Neural cell (in vitro differentiated cells): Measurements from ENCODE around the gene OGFOD2. TPM values are rescaled to one million over a fixed set of nuclear protein-coding genes. Genes with fewer than 3 reads are reported as not detected.

Experiments used
- H2AFZ ChIP-seq: fragments of 200-600, 300-800 bp; sonication (generic), shearing (Covaris generic); 2 replicates; pipeline ENCODE4 v1.6.0; 2014; ENCODE audit warnings: low read depth, mild to moderate bottlenecking, antibody characterized with exemption, low read length, moderate library complexity
- H3F3A ChIP-seq: fragments of 200-600 bp; shearing (Covaris generic); 2 replicates; pipeline ENCODE4 v1.6.1; 2016; ENCODE audit warnings: mild to moderate bottlenecking, moderate library complexity, mixed read lengths, antibody characterized with exemption, low read length; ENCODE audit not compliant: insufficient read depth, poor library complexity, severe bottlenecking
- H3K27ac ChIP-seq: fragments of 200-600, 300-800 bp; sonication (generic), shearing (Covaris generic); 2 replicates; pipeline ENCODE4 v1.5.1; 2014; ENCODE audit warnings: mild to moderate bottlenecking, low read length, moderate library complexity
- H3K27me3 ChIP-seq: fragments of 300-800, 200-600 bp; sonication (generic), shearing (Covaris generic); 2 replicates; pipeline ENCODE4 v1.6.0; 2014; ENCODE audit warnings: mild to moderate bottlenecking, low read depth, low read length, moderate library complexity; ENCODE audit not compliant: insufficient read depth
- H3K36me3 ChIP-seq: fragments of 300-800, 200-600 bp; sonication (generic), shearing (Covaris generic); 2 replicates; pipeline ENCODE4 v1.5.1; 2014; ENCODE audit warnings: mild to moderate bottlenecking, antibody characterized with exemption, low read length, moderate library complexity; ENCODE audit not compliant: insufficient read depth
- H3K4me2 ChIP-seq: fragments of 300-800, 200-600 bp; sonication (generic), shearing (Covaris generic); 2 replicates; pipeline ENCODE4 v1.6.0; 2014; ENCODE audit warnings: mild to moderate bottlenecking, low read length
- H3K4me3 ChIP-seq: fragments of 300-800, 200-600 bp; sonication (generic), shearing (Covaris generic); 2 replicates; pipeline ENCODE4 v1.5.1; 2014; ENCODE audit warnings: mild to moderate bottlenecking, low read length, moderate library complexity
- H3K79me2 ChIP-seq: fragments of 200-600 bp; shearing (Covaris generic); replicated peaks from 2 replicates; pipeline ENCODE4 v1.6.0; 2014; ENCODE audit warnings: mild to moderate bottlenecking, low read length, moderate library complexity; ENCODE audit not compliant: insufficient read depth
- H3K9ac ChIP-seq: fragments of 300-800, 200-600 bp; sonication (generic), shearing (Covaris generic); 2 replicates; pipeline ENCODE4 v1.6.1; 2016; ENCODE audit warnings: mild to moderate bottlenecking, low read length, mixed read lengths
- H3K9me2 ChIP-seq: fragments of 200-600 bp; shearing (Covaris generic); 2 replicates; pipeline ENCODE4 v1.6.1; 2016; ENCODE audit warnings: mild to moderate bottlenecking, low read length, mixed read lengths; ENCODE audit not compliant: insufficient read depth
- H3K9me3 ChIP-seq: fragments of 200-600, 300-800 bp; sonication (generic), shearing (Covaris generic); 2 replicates; pipeline ENCODE4 v1.6.1; 2016; ENCODE audit warnings: mild to moderate bottlenecking, mixed run types, low read length, moderate library complexity, mixed read lengths
- H4K20me1 ChIP-seq: fragments of 200-600 bp; shearing (Covaris generic); 2 replicates; pipeline ENCODE4 v1.6.1; 2016; ENCODE audit warnings: mild to moderate bottlenecking, mixed run types; ENCODE audit not compliant: insufficient read depth
- EP300 ChIP-seq: fragments of 450-650 bp; conservative IDR thresholded peaks from 2 replicates; pipeline ENCODE4 v1.6.1; 2014; ENCODE audit warnings: antibody characterized with exemption, mild to moderate bottlenecking, moderate library complexity; ENCODE audit not compliant: poor library complexity, severe bottlenecking
- EZH2 ChIP-seq: fragments of 200-600, 300-800 bp; shearing (Covaris generic), sonication (generic); IDR thresholded peaks from 2 replicates; pipeline ENCODE4 v1.6.1; 2014; ENCODE audit warnings: antibody characterized with exemption, low read length, borderline replicate concordance, mild to moderate bottlenecking; ENCODE audit not compliant: insufficient read depth, poor library complexity, severe bottlenecking
- MXI1 ChIP-seq: fragments of 450-650 bp; conservative IDR thresholded peaks from 2 replicates; pipeline ENCODE4 v1.6.1; 2014; ENCODE audit warnings: antibody characterized with exemption, mild to moderate bottlenecking; ENCODE audit not compliant: poor library complexity, severe bottlenecking
- POLR2AphosphoS5 ChIP-seq: IDR thresholded peaks from 2 replicates; pipeline ENCODE4 v1.6.1; 2012
- RAD21 ChIP-seq: fragments of 450-650 bp; conservative IDR thresholded peaks from 2 replicates; pipeline ENCODE4 v1.6.1; 2014; ENCODE audit warnings: antibody characterized with exemption, mild to moderate bottlenecking, moderate library complexity
- SMC3 ChIP-seq: fragments of 450-650 bp; conservative IDR thresholded peaks from 2 replicates; pipeline ENCODE4 v1.6.1; 2014; ENCODE audit warnings: antibody characterized with exemption, mild to moderate bottlenecking, moderate library complexity; ENCODE audit not compliant: poor library complexity
- TAF1 ChIP-seq: IDR thresholded peaks from 2 replicates; pipeline ENCODE4 v1.6.1; 2012; ENCODE audit warnings: low read depth
- polyA plus RNA-seq: library from polyadenylated mRNA; depleted of rRNA; stranded (reverse); fragments of >200 nt; gene quantifications from 2 replicates; pipeline ENCODE4 v1.2.3, GENCODE V29; 2014
- TF ChIP-seq, protein P1 (sequence below): IDR thresholded peaks from 2 replicates; pipeline ENCODE4 v1.6.1; 2012; ENCODE audit warnings: borderline replicate concordance
- TF ChIP-seq, protein P2 (sequence below): fragments of 450-650 bp; IDR thresholded peaks from 2 replicates; pipeline ENCODE4 v1.5.1; 2014; ENCODE audit warnings: antibody characterized with exemption, mild to moderate bottlenecking, moderate library complexity; ENCODE audit not compliant: poor library complexity, severe bottlenecking

The OGFOD2 gene
- polyA plus RNA-seq, 1 donor from 2014 or later: 27.8 TPM

DNA sequence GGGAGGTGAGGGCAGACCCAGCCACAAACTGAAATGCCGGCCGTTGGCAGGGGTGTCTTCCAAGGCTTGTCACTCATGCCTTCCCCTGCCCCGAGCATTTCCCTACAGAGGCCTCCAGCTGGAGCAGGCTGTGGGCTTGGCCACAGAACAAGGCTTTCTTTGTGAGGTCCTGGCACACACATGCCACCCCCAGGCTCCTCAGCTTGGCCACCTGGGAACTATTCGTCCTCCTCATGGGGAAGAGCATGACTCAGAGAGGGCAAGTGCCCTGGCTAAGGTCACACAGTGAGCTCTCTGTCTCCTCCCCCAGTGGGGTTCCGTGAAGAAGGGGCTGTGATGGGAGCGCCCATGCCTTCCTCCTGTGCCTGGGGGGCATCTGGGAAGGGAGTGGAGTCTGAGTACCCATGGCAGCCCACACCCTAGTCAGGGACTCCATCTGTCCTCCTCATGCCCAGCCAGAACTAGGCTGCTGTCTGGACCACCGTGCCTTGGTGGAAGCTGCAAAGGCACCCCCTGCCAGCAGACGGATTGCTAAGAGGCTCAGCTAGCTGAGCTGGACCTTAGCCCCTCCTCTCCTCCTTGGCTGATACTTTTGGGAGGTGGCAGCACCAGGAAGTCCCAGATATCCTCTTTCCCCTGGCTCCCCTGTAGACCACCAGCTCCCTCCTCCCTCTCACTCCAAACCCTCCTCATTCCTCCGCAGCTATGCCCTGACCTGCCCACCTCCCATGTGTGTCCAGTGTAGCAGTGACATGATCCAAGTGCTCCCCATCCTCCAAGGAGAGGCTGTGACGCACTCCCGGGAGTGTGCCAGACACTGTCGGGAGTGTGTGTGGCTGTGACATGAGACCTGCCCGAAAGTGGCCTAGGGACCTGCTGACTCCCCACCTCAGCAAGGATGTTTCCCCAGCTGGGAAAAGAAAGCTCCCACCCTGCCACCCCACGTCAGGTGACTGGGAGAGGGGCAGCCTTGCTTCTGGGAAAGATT, 30.1 kb upstream of the OGFOD2 start:
- H3K9me3 ChIP-seq: no peaks in the 10 kb centered on the region
- no peaks in the 10 kb centered on the region for H4K20me1 ChIP-seq
- no peaks in the 10 kb centered on the region for H3K36me3 ChIP-seq
- no peaks in the 10 kb centered on the region for H3K79me2 ChIP-seq
- TF ChIP-seq RAD21 (no peak), EP300 (no peak), EZH2 (no peak), SMC3 (no peak), POLR2AphosphoS5 (no peak)
- TF ChIP-seq, protein P1, sequence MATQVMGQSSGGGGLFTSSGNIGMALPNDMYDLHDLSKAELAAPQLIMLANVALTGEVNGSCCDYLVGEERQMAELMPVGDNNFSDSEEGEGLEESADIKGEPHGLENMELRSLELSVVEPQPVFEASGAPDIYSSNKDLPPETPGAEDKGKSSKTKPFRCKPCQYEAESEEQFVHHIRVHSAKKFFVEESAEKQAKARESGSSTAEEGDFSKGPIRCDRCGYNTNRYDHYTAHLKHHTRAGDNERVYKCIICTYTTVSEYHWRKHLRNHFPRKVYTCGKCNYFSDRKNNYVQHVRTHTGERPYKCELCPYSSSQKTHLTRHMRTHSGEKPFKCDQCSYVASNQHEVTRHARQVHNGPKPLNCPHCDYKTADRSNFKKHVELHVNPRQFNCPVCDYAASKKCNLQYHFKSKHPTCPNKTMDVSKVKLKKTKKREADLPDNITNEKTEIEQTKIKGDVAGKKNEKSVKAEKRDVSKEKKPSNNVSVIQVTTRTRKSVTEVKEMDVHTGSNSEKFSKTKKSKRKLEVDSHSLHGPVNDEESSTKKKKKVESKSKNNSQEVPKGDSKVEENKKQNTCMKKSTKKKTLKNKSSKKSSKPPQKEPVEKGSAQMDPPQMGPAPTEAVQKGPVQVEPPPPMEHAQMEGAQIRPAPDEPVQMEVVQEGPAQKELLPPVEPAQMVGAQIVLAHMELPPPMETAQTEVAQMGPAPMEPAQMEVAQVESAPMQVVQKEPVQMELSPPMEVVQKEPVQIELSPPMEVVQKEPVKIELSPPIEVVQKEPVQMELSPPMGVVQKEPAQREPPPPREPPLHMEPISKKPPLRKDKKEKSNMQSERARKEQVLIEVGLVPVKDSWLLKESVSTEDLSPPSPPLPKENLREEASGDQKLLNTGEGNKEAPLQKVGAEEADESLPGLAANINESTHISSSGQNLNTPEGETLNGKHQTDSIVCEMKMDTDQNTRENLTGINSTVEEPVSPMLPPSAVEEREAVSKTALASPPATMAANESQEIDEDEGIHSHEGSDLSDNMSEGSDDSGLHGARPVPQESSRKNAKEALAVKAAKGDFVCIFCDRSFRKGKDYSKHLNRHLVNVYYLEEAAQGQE: no peak
- TF ChIP-seq, protein P2, sequence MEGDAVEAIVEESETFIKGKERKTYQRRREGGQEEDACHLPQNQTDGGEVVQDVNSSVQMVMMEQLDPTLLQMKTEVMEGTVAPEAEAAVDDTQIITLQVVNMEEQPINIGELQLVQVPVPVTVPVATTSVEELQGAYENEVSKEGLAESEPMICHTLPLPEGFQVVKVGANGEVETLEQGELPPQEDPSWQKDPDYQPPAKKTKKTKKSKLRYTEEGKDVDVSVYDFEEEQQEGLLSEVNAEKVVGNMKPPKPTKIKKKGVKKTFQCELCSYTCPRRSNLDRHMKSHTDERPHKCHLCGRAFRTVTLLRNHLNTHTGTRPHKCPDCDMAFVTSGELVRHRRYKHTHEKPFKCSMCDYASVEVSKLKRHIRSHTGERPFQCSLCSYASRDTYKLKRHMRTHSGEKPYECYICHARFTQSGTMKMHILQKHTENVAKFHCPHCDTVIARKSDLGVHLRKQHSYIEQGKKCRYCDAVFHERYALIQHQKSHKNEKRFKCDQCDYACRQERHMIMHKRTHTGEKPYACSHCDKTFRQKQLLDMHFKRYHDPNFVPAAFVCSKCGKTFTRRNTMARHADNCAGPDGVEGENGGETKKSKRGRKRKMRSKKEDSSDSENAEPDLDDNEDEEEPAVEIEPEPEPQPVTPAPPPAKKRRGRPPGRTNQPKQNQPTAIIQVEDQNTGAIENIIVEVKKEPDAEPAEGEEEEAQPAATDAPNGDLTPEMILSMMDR: no peak
- H3K4me2 ChIP-seq: no peak overlapping the region
- H3K27me3 ChIP-seq: no peaks in the 10 kb centered on the region
- H3K27ac ChIP-seq: no peak overlapping the region
- no peak overlapping the region for H3K9ac ChIP-seq
- no peak overlapping the region for H2AFZ ChIP-seq
- H3K4me3 ChIP-seq: no peak overlapping the region
- no peaks in the 10 kb centered on the region for H3K9me2 ChIP-seq
- no peaks in the 10 kb centered on the region for H3F3A ChIP-seq

DNA sequence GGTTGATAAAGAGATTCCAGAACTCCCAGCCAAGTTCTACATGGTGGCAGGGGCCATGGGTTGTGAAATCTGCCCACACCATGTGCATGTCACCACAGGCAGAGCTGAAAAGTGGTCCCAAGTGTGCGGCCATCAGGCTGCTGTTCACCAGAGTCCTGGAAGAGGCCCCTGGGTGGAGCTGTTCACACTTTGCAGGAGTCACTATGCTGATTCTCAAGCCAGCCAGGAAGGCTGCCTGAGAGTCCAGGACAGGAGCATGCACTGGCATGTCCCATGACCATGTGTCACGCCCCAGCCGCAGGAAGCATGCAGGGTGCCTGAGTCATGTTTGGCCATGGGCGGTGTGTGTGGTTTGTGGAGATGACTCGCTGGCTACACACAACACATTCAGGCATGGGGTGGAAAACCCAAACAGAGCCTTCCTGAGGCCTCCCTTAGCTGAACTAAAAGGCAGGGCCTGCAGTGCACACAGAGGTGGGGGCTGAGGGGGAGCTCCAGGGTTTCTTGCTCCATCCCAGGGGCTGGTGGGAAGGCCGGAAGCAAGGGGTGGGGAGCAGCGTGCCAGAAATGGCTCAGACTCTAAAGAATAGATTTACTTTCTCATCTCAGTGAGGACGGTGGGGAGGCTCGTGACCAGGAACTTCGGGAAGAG, 28.2 kb upstream of the OGFOD2 start:
- no peaks in the 10 kb centered on the region for H3K9me2 ChIP-seq
- H2AFZ ChIP-seq: no peak overlapping the region
- TF ChIP-seq SMC3 (no peak), MXI1 (no peak), POLR2AphosphoS5 (no peak), RAD21 (no peak), EZH2 (no peak), TAF1 (no peak), EP300 (no peak)
- TF ChIP-seq, protein P1: no peak
- TF ChIP-seq, protein P2: no peak
- no peaks in the 10 kb centered on the region for H3K36me3 ChIP-seq
- no peaks in the 10 kb centered on the region for H3F3A ChIP-seq
- no peak overlapping the region for H3K9ac ChIP-seq
- H3K4me3 ChIP-seq: no peak overlapping the region
- no peaks in the 10 kb centered on the region for H4K20me1 ChIP-seq
- no peaks in the 10 kb centered on the region for H3K9me3 ChIP-seq
- no peaks in the 10 kb centered on the region for H3K79me2 ChIP-seq
- H3K4me2 ChIP-seq: no peak overlapping the region
- no peaks in the 10 kb centered on the region for H3K27me3 ChIP-seq
- H3K27ac ChIP-seq: no peak overlapping the region
